GM19193 (cell line): Measurements from ENCODE around the gene GPSM3.

Experiments used
- POLR2A ChIP-seq: IDR thresholded peaks from 4 replicates; pipeline ENCODE4 v1.6.1; 2011; ENCODE audit not compliant: insufficient read depth, insufficient read length; ENCODE audit errors: extremely low read depth

Gene GPSM3, protein sequence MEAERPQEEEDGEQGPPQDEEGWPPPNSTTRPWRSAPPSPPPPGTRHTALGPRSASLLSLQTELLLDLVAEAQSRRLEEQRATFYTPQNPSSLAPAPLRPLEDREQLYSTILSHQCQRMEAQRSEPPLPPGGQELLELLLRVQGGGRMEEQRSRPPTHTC

DNA sequence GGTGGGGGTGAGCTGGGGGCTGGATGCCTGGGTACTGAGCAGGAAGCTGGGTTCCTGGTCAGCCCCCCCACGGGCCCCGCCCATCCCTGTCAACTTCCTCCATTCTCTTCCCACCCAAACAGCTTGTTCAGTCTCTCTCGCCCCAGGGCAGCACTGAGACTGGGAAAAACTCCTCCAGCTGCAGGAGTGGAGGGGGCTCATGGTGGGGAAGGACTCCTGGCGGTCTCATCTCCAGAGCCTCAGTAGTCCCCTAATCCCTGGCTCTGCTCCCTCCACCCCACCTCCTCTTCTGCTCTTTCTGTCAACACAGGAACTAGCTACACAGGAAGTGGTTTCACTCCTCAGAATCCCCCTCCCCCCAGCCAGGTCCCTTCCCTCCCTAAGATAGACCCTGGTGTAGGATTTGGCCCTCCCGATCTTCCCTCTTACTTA lies at the start of gene GPSM3:
GPSM3 (minus strand) TSS at position 36 of the 432 bp plus-strand sequence. CDS start 130 bp downstream, outside the sequence.
- TF ChIP-seq POLR2A = peak; percentile 67

DNA sequence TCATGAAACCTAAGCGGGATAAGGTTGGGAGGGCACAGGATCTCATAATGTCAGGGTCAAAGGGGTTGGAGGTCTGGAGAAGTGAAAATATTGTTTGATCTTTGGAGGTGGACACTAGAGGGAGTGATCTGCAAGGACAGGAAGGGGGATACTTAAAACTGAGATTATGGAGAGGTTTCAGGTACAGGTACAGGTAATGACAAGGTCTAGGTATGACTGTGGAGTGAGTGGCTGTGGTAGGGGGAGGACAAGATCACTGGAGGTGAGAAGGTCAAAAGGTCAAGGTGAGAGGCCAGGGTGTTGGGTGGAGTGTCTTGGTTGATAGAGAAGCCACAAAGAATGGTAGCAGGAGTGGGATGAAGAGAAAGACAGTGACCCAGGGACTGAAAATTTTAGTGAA lies 48.2 kb upstream of the GPSM3 start:
- TF ChIP-seq POLR2A = no peak

DNA sequence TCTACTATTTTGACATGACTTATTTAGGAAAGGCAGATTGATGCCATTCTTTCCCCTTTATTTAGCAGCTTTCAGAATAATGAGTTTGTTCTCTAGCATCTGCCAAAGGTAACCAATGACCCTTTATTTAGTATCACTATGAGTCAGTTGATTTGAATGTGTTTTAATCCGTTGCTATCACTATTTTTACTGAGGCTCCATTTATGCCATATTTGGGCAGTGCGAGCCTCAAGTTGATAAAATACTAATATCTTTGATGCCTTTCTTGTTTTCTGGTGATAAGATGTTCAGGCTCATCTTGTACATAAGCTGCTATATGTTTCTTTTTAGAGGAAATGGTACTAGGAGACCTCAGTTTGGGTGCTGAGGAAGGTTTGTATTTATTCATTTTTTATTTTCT lies 47.0 kb upstream of the GPSM3 start:
- no peak for TF ChIP-seq POLR2A

DNA sequence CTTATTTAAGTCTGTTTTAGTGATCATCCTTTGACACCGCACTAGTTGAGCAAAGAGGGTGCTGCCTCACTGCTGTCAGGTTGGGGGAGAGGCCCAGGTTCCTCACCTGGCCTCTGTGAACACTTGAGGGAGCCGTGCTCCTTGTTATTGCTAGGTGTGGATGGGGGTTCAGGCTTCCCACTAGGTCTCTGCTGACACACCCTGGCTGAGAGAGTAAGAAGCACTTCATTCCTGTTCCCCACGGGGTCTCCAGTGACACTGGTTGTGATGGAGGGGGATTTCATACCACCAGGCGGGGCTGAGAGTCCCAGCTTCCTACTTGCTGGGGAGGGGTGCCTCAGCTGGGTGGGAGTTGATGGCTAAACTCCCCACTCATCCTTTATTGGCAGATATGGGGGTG lies 42.5 kb upstream of the GPSM3 start:
- no peak for TF ChIP-seq POLR2A

DNA sequence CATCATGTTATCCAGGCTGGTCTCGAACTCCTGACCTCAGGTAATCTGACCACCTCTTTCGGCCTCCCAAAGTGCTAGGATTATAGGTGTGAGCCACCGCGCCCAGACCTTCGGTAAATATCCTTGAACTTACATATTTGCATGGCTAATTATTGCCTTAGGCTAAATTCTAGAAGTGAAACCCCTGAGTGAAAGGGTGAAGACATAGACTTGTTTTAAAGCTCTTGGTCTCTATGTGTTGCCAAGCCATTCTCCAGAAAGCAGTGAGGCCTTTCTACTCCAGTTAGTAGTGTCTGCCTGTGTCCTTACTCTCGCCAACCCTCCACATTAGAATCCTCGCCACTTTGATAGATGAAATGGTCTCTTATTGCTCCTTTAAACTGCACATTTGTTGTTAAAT lies 34.0 kb upstream of the GPSM3 start:
- no peak for TF ChIP-seq POLR2A

DNA sequence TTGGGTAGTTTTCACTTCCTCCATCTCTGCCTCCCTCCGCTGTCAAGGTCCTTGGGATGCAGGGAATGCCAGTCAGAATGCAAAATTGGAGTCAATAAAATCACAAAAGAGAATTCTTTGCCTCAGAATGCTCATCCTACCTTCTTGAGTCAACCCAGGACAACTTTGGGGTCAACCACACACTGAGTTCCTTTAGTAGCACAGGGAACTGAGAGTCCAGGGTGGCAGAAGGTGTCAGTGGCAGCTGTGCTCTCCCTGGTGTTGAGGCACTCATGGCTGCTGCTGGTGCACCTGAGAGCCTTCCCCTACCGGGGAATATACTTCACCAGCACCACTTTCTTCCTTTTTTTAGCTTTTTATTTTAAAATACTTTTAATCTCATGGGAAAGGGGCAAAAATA lies 32.3 kb upstream of the GPSM3 start:
- no peak for TF ChIP-seq POLR2A

DNA sequence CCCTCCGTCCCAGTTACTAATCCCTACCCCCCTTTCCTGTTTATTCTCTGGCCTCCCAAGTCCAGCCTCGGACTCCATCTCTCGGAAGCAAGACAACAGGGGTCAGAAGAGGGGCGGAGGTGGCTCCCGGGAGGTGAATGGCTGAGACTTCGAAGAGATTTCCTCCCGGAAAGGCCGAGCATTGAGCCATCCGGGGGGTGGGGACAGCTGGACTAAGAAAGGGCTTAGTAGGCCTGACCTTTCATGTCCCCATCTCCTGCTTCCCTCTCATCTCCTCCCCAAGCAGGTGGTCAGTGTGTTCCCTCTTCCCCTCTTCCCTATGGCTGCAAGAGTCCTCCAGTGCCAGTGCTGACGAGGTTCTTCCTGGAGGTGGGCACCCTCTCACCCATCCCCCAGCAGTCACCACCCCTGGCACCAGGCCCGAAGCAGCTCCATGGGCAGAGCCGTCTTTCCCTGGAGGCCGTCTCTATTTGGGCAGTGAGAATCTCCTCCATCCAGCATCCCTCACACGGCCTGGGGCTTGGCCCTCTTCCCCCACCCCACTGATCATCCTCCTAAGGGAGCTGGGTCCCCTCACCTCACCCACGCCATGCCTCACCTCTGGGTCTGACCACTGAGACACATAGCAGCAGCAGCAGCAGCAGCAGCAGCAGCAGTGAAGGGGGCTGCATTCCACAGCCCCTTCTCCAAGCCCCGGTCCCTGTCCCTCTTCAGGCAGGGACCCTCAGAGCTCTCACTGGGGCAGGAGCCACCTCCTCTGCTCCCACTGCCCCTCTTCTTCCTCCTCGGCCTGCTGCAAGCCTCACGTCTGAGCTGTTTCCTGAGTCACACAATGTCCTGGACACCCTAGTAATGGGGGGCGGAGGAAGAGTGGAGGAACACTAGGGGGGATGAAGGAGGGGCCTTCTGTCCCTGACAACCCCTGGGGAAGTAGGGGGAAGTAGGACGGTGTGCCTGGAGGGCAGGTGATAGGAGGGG lies 31.1 kb upstream of the GPSM3 start, which contains the start of gene NOTCH4:
NOTCH4 (minus strand) TSS at position 810 of the 978 bp plus-strand sequence; CDS start at position 671, 139 bp downstream.
- no peak for TF ChIP-seq POLR2A

DNA sequence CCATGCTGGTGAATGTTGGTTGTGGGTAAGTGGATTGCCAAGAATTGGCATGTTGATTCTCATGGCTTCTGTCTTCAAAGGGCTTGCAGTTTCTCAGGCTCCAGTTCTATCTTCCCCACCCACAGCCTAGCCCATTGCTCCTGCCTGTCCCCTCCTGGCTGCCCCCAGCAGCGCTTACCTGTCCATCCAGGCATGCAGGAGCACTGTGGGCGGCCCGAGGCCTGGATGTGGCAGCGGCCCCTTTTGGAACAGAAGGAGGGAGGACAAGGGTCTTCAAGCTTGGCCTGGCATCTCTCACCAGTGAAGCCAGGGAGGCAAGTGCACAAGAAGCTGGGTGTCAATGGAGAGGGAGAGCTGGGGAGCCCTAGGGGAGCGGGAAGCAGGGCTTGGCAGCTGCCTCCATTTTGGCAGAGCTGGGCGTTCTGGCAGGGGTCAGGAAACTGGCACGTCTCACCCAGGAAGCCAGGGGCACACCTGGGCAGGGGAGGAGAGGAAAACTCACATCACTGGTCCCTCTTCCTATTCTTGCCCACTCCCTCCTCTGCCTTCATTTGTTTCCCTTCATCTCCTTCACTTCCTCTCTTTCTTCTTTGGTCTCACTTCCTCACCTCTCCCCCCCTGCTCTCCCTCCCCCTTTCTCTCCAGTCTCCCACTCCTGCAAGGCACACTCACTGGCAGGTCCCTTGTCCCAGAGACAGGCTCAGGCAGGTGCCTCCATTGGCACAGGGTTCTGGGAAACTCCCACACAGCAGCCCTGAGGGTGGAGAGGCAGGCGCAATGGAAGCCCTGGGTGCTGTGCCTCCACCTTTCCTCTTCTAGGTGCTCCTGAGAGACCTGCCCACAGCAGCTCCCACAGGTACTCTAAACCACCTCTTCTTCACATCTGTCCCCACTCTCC lies 30.1 kb upstream of the GPSM3 start:
- TF ChIP-seq POLR2A = no peak

DNA sequence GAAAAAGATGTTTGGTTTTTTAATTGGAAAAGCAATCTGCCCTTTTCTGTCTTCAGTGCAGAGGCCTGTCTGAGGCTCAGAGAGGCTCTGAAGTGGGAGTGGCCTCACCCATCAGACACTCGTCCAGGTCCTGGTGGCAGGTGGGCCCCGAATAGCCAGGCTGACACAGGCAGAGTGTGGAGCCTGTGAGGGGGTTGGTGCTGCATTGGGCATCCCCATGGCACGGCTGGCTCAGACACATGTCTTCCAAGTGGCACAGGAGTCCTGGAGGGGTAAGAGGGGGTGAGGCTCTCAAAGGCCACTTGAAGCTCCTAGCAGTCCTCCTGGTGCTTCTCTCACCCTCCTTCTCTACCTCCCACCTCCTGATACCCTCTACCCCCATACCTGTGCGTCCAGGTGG lies 27.6 kb upstream of the GPSM3 start:
- TF ChIP-seq POLR2A = no peak

DNA sequence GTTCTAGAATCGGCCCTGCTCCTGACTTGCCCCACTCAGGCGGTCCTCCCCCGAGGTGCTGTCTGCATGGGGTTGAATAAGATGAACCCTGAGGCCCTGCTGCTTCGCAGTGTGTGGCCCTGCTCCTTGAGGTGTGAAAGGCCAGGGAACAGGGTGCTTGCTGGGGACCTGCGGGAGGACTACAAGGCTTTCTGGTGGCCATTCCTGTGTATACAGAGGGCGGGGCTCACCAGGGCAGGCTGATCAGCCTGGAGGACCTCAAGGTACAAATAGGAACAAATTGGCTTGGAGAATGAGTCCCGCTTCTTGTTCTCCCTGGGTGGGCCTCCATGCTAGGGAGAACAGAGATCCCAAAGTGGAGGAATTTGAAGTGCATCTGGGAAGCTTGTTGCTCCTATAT lies 25.7 kb upstream of the GPSM3 start:
- no peak for TF ChIP-seq POLR2A

DNA sequence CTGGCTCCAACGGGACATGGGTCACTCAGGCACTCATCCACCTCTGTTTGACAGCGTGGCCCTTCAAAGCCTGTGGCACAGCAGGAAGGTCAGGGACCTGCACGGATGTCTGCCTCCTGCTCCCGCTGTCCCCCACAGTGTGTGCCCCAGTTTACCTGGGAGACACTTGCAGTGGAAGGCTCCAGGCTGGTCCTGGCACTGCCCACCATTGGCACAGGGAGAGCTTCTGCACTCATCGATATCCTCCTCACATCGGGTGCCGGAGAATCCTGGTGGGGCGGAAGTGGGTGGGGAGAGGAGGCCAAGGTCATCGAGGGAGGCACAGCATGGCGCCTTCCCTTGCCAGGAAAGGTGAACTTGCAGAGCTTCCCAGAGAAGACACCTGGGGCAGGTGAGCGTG lies 24.6 kb upstream of the GPSM3 start:
- TF ChIP-seq POLR2A = no peak

DNA sequence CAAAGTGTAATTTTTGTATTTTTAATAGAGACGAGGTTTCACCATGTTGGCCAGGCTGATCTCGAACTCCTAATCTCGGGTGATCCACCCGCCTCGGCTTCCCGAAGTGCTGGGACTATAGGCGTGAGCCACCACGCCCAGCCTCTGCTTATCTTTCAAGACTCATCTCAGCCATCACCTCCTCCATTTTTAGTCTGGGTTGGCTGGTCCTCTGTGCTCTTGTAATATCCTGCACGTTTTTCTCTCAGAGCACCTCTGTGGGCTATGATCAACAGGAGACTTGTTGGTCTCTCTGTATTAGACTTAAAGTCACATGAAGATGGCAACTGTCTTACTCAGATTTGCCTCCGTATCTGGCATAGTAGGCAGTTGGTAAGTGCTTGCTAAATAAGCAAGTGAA lies 23.8 kb upstream of the GPSM3 start:
- no peak for TF ChIP-seq POLR2A

DNA sequence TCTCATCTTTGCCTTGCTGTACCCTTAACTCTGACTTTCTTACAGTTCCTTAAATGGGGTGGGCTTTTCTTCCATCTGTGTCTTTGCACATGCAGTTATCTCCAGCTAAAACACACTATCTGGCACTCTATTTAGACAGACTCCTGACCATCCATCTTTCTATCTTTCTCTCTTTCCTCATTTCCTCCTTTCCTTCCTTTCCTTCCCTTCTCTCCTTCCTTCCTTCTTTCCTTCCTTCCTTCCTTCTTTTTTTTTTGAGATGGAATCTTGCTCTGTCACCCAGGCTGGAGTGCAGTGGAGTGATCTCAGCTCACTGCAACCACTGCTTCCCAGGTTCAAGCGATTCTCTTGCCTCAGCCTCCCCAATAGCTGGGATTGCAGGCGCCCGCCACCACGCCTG lies 23.2 kb upstream of the GPSM3 start:
- TF ChIP-seq POLR2A = no peak

DNA sequence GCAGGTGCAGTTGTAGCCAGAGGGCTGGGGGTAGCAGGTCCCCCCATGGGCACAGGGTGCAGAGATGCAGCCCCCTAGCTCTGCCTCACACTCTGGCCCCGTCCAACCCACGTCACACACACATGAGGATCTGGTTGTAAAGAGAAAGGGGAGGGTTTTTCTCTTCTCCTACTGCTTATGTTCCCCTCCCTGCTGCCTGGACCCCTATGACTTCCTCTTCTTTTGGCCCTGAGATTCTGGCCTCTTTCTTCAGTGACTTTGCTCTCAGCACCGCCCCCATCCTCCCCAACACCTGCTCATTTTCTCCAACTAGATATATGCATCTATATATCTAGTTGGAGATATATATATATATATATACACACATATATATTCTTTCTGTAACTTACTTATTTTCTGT lies 21.7 kb upstream of the GPSM3 start:
- TF ChIP-seq POLR2A = no peak

DNA sequence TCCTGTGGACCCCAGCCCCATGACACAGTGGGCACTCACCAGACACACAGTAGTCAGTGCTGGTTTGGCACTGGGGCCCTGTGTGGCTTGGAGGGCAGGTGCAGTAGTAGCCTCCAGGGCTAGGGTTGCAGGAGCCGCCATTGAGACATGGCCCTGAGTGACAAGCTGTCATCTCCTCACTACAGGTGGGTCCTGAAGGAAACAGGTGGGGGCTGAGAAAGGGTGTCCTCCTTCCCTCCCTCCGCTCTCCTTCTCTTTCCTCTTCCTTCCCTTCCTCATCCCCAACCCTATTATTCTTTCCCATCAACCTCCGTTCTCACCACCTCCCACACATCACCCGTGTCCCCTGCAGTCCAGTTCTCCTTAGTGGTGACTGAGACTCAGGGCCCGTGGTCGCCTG lies 21.2 kb upstream of the GPSM3 start:
- no peak for TF ChIP-seq POLR2A
